ENCODE measurements around the gene WASF2.

Gene WASF2

GRCh38 chr1:27372022-27372807, 117.8 kb downstream of the WASF2 start:
- no peak for DNase-seq

GRCh38 chr1:27368869-27369582, 120.9 kb downstream of the WASF2 start:
- no peak for DNase-seq

GRCh38 chr1:27367160-27367650, 122.8 kb downstream of the WASF2 start:
- no peak for DNase-seq

GRCh38 chr1:27366411-27367159, 123.4 kb downstream of the WASF2 start, which contains the start of gene MAP3K6:
MAP3K6 (minus strand) TSS chr1:27366961; CDS start chr1:27366597, 364 bp downstream.
- DNase-seq = peak; percentile 81

- DNase-seq = peak; percentile 66
Measured at GRCh38 chr1:27366113-27366410, 123.9 kb downstream of the WASF2 start.

- DNase-seq = peak; percentile 85
Measured at GRCh38 chr1:27365372-27366112, 124.4 kb downstream of the WASF2 start.

- DNase-seq = no peak
Measured at GRCh38 chr1:27364696-27365371, 125.1 kb downstream of the WASF2 start.

GRCh38 chr1:27363766-27364695, 125.9 kb downstream of the WASF2 start:
- DNase-seq = no peak

GRCh38 chr1:27361553-27361952, 128.4 kb downstream of the WASF2 start:
- no peak for DNase-seq

GRCh38 chr1:27361044-27361402, 128.9 kb downstream of the WASF2 start:
- DNase-seq = no peak

- DNase-seq = no peak
Measured at GRCh38 chr1:27360159-27361043, 129.6 kb downstream of the WASF2 start.

GRCh38 chr1:27359822-27360158, 130.2 kb downstream of the WASF2 start:
- DNase-seq = no peak

GRCh38 chr1:27358928-27359313, 131.0 kb downstream of the WASF2 start:
- no peak for DNase-seq

- DNase-seq = no peak
Measured at GRCh38 chr1:27358038-27358927, 131.7 kb downstream of the WASF2 start.

- DNase-seq = peak; percentile 95
Measured at GRCh38 chr1:27357281-27358037, 132.5 kb downstream of the WASF2 start.

GRCh38 chr1:27356619-27357280, 133.2 kb downstream of the WASF2 start:
- DNase-seq = no peak

- no peak for DNase-seq
Measured at GRCh38 chr1:27356277-27356618, 133.7 kb downstream of the WASF2 start.

- no peak for DNase-seq
Measured at GRCh38 chr1:27355683-27356082, 134.3 kb downstream of the WASF2 start.
